GF-D8 (cell line): ENCODE data around the gene OAS2.
"Not testable (repeated sequence)": the region's sequence is repeated elsewhere in the genome, so short reads cannot be mapped to it uniquely, and the experiment has no call there.

Source experiments
- DNase-seq: peaks from one replicate; lab custom pipeline; 2025; lab: John Stamatoyannopoulos, UW

Gene OAS2

DNA sequence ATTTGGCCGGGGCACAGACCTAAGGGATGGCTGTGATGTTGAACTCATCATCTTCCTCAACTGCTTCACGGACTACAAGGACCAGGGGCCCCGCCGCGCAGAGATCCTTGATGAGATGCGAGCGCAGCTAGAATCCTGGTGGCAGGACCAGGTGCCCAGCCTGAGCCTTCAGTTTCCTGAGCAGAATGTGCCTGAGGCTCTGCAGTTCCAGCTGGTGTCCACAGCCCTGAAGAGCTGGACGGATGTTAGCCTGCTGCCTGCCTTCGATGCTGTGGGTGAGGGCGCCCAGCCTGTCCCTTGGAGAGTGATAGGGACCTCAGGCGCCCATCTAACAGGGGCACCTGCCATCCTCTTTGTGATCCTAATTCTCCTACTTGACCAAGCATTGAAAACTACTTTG is 27.6 kb upstream of the OAS2 start:
- DNase-seq, result no peak

DNA sequence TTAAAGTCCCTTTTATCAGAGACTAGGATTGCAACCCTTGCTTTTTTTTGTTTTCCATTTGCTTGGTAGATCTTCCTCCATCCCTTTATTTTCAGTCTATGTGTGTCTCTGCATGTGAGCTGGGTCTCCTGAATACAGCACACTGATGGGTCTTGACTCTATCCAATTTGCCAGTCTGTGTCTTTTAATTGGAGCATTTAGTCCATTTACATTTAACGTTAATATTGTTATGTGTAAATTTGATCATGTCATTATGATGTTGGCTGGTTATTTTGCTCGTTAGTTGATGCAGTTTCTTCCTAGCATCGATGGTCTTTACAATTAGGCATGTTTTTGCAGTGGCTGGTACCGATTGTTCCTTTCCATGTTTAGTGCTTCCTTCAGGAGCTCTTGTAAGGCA is 21.2 kb upstream of the OAS2 start:
- DNase-seq, result not testable (repeated sequence)

DNA sequence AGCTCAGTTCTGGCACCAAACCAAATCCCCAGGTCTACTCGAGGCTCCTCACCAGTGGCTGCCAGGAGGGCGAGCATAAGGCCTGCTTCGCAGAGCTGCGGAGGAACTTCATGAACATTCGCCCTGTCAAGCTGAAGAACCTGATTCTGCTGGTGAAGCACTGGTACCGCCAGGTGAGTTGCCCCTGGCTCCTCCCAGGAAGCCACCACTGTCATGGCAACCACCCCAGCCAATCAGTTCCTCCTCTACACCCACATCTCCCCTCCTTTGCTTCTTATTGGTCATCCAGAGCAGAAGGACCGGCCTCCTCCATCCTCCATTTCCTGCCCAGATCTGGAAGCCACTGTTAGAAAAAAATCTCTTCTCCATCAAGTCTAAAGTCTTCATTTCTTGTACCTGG is 17.2 kb upstream of the OAS2 start:
- no peak for DNase-seq

DNA sequence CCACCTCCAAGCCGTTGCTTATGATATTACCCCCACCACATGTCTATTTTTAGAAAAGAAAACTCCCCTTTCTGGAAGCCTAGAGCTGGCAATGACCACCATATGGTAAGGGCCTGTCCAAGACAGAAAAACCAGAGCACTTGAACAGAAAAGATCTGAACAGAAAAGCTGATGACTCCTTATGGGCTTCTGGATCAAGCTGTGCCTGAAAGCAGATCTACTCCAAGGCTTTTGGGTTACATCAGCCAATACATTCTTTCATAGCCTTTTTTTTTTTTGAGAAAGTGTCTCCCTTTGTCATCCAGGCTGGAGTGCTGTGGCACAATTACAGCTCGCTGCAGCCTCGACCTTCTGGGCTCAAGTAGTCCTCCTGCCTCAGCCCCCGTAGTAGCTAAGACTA is 16.8 kb upstream of the OAS2 start:
- no peak for DNase-seq

DNA sequence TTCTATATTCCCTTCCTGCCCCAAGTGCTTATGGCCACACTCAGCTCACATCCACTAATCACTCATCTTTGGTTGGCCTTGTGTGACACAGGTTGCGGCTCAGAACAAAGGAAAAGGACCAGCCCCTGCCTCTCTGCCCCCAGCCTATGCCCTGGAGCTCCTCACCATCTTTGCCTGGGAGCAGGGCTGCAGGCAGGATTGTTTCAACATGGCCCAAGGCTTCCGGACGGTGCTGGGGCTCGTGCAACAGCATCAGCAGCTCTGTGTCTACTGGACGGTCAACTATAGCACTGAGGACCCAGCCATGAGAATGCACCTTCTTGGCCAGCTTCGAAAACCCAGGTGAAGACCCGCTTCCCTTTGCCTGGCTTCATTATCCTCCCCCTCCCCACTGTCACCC is 15.8 kb upstream of the OAS2 start:
- DNase-seq, result no peak

DNA sequence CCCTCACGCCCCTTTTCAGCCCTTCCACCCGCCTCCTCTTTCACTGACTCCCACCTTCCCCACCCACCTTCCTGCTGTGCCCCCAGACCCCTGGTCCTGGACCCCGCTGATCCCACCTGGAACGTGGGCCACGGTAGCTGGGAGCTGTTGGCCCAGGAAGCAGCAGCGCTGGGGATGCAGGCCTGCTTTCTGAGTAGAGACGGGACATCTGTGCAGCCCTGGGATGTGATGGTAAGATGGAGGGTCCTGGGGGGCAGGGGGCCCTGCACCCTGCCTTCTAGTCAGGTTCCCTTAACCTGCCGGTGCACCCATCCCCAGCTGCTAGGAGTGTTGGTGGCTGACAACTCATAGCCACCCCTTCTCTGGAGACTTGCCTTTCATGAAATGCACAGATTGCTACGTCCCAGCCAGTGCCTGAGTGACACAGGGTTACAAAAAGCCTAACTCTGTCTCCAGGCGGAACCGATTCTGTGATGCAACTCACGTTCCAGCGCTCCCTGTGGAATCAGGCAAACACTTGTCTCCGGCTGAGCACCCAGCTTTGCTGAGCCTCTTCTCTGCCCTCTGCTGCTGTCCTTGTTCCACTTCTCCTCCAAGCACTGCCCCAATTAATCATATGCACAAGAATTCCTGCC is 15.0 kb upstream of the OAS2 start:
- no peak for DNase-seq

DNA sequence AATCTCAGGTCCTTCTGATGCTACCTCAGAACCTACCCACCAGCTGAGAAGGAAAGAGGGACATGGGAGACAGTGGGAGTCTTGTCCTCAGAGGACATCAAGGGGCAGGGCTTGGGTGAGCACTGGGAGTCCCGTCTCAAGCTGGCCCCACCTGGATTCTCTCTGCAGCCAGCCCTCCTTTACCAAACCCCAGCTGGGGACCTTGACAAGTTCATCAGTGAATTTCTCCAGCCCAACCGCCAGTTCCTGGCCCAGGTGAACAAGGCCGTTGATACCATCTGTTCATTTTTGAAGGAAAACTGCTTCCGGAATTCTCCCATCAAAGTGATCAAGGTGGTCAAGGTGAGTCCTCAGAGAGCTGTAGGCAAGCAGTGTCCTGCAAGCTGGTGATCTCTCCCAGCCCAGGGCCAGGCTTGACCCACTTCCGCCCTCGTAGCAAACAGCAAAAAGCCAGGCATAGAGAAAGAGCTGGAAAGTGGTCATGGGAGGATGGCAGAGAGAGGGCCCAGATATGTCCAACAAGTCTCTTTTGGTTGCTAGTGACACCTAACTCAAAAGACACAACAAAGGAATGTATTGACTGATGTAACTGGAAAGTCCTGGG is 14.2 kb upstream of the OAS2 start:
- DNase-seq, result no peak

DNA sequence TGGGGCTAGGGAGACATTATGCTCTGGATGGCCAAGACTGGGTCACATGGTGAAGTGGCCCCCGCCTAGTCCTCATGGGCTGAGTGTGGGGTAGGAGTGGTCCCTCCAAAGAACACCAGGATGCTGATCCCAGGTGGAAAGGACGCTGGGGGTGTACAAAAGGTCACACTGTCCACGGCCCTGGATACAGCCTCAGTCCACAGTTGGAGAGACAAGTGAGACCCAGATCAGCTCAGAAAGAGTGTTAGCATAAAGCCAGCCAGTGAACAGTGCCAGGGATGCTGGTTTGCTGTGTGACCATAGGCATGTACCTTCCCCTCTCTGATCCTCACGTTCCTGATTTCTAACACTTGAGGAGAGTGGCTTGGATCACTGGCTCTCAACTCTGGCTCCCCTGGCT is 13.4 kb upstream of the OAS2 start:
- DNase-seq, result no peak

DNA sequence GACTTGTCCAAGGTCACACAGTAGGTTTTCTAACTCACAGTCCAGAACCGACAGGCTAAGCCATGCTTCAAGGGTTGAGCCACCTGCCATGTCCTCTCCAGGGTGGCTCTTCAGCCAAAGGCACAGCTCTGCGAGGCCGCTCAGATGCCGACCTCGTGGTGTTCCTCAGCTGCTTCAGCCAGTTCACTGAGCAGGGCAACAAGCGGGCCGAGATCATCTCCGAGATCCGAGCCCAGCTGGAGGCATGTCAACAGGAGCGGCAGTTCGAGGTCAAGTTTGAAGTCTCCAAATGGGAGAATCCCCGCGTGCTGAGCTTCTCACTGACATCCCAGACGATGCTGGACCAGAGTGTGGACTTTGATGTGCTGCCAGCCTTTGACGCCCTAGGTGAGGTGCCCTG is 12.7 kb upstream of the OAS2 start:
- no peak for DNase-seq

DNA sequence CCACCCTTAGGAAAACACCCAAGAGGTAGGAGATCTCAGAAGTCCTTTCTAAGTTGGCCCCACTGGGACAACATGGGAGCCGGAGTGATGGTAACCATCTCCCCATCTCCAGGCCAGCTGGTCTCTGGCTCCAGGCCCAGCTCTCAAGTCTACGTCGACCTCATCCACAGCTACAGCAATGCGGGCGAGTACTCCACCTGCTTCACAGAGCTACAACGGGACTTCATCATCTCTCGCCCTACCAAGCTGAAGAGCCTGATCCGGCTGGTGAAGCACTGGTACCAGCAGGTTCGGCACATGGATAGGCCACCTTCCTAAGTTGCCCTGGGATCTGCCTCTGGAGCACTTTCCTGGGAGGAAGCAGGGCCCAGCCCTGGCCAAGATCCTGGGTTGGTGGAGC is 11.0 kb upstream of the OAS2 start:
- no peak for DNase-seq

DNA sequence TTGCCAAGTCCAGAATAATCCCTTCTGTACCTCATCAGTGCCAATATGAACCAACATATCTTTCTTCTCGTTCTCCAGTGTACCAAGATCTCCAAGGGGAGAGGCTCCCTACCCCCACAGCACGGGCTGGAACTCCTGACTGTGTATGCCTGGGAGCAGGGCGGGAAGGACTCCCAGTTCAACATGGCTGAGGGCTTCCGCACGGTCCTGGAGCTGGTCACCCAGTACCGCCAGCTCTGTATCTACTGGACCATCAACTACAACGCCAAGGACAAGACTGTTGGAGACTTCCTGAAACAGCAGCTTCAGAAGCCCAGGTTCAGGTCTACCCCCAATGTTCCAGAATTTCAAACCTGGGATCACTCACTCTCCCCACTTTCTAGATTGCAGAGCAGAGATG is 10.5 kb upstream of the OAS2 start:
- no peak for DNase-seq

DNA sequence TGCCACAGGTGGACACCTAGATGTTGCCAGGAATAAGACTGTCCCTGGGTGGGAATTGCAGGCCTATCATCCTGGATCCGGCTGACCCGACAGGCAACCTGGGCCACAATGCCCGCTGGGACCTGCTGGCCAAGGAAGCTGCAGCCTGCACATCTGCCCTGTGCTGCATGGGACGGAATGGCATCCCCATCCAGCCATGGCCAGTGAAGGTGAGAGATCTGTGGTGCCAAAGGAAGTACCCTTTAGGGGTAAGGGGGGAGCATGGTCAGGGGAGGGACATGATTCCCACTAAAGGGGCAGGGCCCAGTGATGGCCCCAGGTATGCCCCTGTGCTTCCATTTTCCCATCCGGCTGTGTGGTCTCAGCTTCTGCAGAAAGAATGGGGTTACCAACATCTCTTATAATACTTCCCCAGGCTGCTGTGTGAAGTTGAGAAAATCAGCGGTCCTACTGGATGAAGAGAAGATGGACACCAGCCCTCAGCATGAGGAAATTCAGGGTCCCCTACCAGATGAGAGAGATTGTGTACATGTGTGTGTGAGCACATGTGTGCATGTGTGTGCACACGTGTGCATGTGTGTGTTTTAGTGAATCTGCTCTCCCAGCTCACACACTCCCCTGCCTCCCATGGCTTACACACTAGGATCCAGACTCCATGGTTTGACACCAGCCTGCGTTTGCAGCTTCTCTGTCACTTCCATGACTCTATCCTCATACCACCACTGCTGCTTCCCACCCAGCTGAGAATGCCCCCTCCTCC is 8.6 kb upstream of the OAS2 start:
- no peak for DNase-seq

DNA sequence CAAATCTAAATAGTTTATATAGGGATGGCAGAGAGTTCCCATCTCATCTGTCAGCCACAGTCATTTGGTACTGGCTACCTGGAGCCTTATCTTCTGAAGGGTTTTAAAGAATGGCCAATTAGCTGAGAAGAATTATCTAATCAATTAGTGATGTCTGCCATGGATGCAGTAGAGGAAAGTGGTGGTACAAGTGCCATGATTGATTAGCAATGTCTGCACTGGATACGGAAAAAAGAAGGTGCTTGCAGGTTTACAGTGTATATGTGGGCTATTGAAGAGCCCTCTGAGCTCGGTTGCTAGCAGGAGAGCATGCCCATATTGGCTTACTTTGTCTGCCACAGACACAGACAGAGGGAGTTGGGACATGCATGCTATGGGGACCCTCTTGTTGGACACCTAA is 7.9 kb upstream of the OAS2 start:
- no peak for DNase-seq

DNA sequence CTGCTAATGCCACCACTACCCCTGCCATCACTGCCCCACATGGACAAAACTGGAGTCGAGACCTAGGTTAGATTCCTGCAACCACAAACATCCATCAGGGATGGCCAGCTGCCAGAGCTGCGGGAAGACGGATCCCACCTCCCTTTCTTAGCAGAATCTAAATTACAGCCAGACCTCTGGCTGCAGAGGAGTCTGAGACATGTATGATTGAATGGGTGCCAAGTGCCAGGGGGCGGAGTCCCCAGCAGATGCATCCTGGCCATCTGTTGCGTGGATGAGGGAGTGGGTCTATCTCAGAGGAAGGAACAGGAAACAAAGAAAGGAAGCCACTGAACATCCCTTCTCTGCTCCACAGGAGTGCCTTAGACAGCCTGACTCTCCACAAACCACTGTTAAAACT is 7.1 kb upstream of the OAS2 start:
- no peak for DNase-seq

DNA sequence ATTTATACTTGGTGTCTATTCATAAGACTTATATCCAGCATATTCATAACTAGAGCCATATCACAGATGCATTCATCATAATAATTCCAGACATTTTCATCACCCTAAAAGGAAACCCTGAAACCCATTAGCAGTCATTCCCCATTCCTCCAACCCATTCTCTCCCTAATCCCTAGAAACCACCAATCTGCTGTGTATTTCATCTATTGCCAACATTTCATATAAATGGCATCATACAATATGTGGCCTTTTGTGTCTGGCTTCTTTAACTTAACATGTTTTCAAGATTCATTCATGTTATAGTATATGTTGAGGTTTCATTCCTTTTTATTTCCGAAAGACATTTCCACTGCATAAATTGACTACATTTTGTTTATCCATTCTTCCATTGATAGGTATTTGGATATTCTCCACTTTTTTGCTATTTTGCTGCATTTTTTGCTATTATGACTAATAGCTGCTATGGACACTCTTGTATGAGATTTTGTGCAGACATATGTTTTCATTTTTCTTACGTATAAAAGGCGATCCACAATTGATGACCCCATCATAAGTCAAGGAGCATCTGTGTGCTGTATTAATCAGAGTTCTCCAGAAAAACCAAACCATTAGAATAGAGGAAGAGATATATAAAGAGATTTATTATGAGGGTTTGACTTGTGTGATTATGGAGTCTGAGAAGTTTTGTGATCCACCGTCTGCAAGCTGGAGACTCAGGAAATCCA is 5.1 kb upstream of the OAS2 start:
- no peak for DNase-seq

DNA sequence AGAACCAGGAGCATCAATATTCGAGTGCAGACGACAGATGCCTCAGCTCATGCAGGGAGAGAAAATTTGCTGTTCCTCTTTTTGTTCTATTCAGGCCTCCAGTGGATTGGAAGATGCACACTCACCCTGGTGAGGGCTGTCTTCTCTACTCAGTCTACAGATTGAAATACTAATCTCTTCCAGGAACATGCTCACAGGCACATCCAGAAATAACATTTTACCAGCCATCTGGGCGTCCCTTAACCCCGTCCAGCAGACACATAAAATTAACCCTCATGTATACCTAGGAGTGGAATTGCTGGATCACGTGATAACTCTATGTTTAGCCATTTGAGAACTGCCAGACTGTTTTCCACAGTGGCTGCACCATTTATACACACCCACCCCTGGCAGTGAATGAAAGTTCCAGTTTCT is 4.5 kb upstream of the OAS2 start:
- DNase-seq, result no peak

DNA sequence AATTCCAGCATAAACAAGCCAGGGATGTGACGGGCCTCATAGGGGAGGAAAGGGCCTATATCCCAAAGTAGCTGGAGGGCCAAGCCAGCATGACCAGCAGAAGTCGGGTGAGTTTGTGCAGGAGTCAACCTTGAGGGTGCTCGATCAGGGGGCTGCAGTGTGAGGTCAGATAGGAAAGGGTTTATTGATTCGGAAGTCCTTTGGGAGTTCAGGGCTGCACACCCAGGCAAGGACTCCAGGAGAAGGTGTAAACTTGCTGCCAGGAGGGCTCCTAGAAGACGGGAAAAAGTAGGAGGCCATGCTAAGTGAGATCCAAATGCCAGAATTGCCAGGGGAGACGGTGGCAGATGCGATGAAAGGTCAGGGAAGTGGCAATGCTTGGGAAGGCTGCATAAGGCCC is 3.4 kb upstream of the OAS2 start:
- no peak for DNase-seq

DNA sequence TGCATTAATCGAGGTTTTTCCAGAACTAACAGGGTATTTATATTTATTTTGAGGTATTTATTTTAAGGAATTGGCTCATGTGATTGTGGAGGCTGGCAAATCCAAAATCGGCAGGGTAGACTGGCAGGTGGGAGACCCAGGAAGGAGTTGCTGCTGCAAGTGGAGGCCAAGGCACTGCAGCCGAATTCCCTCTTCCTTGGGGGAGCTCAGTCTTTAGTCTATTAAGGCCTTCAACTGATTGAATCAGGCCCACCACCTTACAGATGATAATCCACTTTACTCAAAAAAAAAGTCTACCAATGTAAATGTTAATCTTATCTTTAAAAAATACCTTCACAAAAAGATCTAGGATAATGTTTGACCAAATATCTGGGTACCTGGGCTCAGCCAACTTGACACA is 1.2 kb upstream of the OAS2 start:
- no peak for DNase-seq

DNA sequence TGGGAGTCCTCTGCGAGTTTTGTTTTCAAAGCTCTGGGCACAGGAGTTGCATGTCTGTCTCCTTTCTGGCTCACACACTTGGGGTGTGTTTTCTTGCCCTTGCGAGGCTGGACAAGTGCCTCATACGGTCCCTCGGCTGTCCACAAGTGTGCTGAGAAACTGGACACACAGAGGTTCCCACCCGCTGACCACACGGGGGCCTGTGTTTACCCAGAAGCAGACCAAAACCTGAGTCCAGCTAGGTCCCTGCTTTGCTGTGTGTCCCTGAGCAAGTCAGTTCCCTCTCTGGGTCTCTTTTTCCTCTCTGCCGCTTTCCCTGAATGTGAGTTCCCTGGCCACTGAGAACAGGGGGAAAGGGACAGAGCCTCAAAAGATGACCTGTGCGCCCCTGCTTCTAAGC is 678 bp upstream of the OAS2 start:
- no peak for DNase-seq

DNA sequence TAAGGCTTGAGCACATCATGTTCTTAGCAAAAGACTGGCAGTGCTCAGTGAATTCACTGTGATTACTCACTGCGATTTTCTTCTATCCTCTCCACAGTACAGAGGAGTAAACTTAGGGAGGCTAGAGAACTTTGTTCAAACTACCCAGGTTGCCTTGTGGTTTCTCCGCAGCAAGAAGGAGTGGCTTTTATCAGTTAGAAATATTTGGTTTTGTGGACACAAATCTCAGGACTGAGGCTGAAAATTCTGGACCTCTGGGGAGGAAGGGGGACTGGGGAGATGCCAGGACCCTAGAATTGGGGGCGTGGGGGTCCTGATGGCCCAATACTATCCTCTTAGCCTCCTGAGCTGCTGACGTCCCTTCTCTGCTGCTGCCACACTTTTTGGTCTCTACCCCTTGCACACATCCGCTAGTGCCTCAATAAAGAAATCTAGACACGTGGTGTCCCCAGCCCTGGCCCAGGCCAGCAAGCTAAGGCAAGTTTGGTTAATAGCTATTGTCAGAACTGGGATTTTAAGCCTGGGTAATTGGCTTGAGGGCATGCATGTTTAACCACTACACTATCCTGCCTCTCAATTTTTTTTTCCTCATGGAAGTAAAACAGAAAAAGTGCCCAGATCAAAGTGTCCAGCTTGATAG is 842 bp downstream of the OAS2 start:
- no peak for DNase-seq

DNA sequence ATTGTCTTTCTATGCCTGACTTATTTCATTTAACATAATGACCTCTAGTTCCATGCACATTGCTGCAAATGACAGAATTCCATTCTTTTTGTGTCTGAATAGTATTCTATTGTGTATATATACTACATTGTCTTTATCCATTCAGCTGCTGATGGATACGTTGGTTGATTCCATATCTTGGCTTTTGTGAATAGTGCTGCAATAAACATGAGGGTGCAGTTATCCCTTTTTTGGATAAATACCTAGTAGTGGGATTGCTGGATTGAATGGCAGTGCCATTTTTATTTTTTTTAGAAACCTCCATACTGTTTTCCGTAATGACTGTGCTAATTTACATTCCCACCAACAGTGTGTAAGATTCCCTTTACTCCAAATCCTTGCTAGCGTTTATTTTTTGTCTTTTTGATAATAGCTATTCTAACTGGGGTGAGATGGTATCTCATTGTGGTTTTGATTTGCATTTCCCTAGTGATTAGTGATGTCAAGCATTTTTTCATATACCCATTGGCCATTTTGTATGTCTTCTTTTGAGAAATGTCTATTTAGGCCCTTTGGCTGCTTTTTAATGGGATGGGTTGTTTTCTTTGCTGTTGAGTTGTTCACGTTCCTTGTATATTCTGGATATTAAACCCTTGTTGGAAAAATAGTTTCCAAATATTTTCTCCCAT is 2.3 kb downstream of the OAS2 start:
- no peak for DNase-seq
